SK-N-SH (cell line): ENCODE results near the gene LBR. TPM values are rescaled to one million over a fixed set of nuclear protein-coding genes. Genes with fewer than 3 reads are reported as not detected.

Experiments used
- CTCF ChIA-PET: fragments of 300-600, 350-600 bp; formaldehyde crosslinking; extraction: SDS; loops from one replicate; lab custom pipeline; 2021; lab: Yijun Ruan, JAX
- POLR2A ChIA-PET: fragments of 350-600 bp; sonication (Branson Sonifier 250); formaldehyde crosslinking; extraction: SDS; loops from one replicate; lab custom pipeline; 2020; ENCODE audit warnings: antibody characterized with exemption, inconsistent platforms; lab: Yijun Ruan, JAX
- DNase-seq: peaks from one replicate; pipeline ENCODE4 v3.0.0; 2012
- H2AFZ ChIP-seq: fragments of 200-600 bp; sonication (generic); 2 replicates; pipeline ENCODE4 v1.8.1; 2016; ENCODE audit warnings: antibody characterized with exemption, mild to moderate bottlenecking, low read depth
- H3F3A ChIP-seq: fragments of 200-600 bp; sonication (generic); replicated peaks from 2 replicates; pipeline ENCODE3; 2016; ENCODE audit warnings: antibody characterized with exemption, mild to moderate bottlenecking; ENCODE audit not compliant: insufficient read depth
- H3K27ac ChIP-seq, 2 experiments: fragments of 200-500 bp in 1 of 2; fragments of 200-600 bp in 1 of 2; sonication (Bioruptor generic) in 1 of 2; sonication (generic), shearing (Covaris generic) in 1 of 2; 2 replicates each; pipeline versions ENCODE4 v1.5.1 to v1.6.1; 2014 to 2016; ENCODE audit warnings: low read depth in 2 of 2, inconsistent platforms in 1 of 2, low read length in 1 of 2, mild to moderate bottlenecking in 1 of 2, mixed read lengths in 1 of 2
- H3K27me3 ChIP-seq: fragments of 200-600 bp; sonication (generic), shearing (Covaris generic); 2 replicates; pipeline ENCODE4 v1.6.1; 2016; ENCODE audit warnings: mixed run types; ENCODE audit not compliant: insufficient read depth
- H3K36me3 ChIP-seq, 2 experiments: fragments of 200-500 bp in 1 of 2; fragments of 200-600 bp in 1 of 2; sonication (Bioruptor generic) in 1 of 2; sonication (generic) in 1 of 2; replicated peaks in 1 of 2; 2 replicates each; pipeline versions ENCODE3 to v1.5.1; 2014 to 2016; ENCODE audit warnings: low read length in 1 of 2, mild to moderate bottlenecking in 1 of 2; ENCODE audit not compliant: insufficient read depth in 2 of 2, control insufficient read depth in 1 of 2
- H3K4me1 ChIP-seq, 2 experiments: fragments of 200-500 bp in 1 of 2; fragments of 200-600 bp in 1 of 2; sonication (Bioruptor generic) in 1 of 2; sonication (generic), shearing (Covaris generic) in 1 of 2; 2 replicates each; pipeline versions ENCODE4 v1.5.1 to v1.6.1; 2014 to 2016; ENCODE audit warnings: low read depth in 1 of 2, low read length in 1 of 2, mixed run types in 1 of 2; ENCODE audit not compliant: insufficient read depth in 2 of 2, control insufficient read depth in 1 of 2
- H3K4me2 ChIP-seq: fragments of 200-600 bp; sonication (generic), shearing (Covaris generic); 2 replicates; pipeline ENCODE4 v1.6.1; 2017; ENCODE audit warnings: mixed run types
- H3K4me3 ChIP-seq, 2 experiments: fragments of 200-500 bp in 1 of 2; fragments of 200-600 bp in 1 of 2; sonication (Bioruptor generic) in 1 of 2; sonication (generic), shearing (Covaris generic) in 1 of 2; 2 replicates each; pipeline versions ENCODE4 v1.5.1 to v1.8.1; 2014 to 2016; ENCODE audit warnings: low read depth in 2 of 2, inconsistent platforms in 1 of 2, low read length in 1 of 2, mild to moderate bottlenecking in 1 of 2, mixed read lengths in 1 of 2, moderate library complexity in 1 of 2
- H3K79me2 ChIP-seq: fragments of 200-600 bp; sonication (generic); 2 replicates; pipeline ENCODE4 v1.8.1; 2017; ENCODE audit warnings: mild to moderate bottlenecking; ENCODE audit not compliant: insufficient read depth
- H3K9ac ChIP-seq: fragments of 200-600 bp; sonication (generic); 2 replicates; pipeline ENCODE4 v1.6.1; 2017; ENCODE audit warnings: mixed run types
- H3K9me2 ChIP-seq: fragments of 200-600 bp; sonication (generic); 2 replicates; pipeline ENCODE4 v1.6.1; 2017; ENCODE audit warnings: mixed run types
- H3K9me3 ChIP-seq: fragments of 200-600 bp; sonication (generic); 2 replicates; pipeline ENCODE4 v1.6.1; 2017; ENCODE audit warnings: mixed run types, mild to moderate bottlenecking, moderate library complexity
- H4K20me1 ChIP-seq: fragments of 200-600 bp; sonication (generic); 2 replicates; pipeline ENCODE4 v1.6.1; 2017; ENCODE audit warnings: mild to moderate bottlenecking, mixed run types; ENCODE audit not compliant: insufficient read depth
- CTCF ChIP-seq: fragments of 200-600 bp; sonication (generic); IDR thresholded peaks from 2 replicates; pipeline ENCODE4 v1.6.1; 2017; ENCODE audit warnings: antibody characterized with exemption, mild to moderate bottlenecking, moderate library complexity
- EZH2phosphoT487 ChIP-seq: fragments of 200-600 bp; sonication (generic); IDR thresholded peaks from 2 replicates; pipeline ENCODE4 v1.6.1; 2017; ENCODE audit warnings: low read depth, mixed run types, mild to moderate bottlenecking, antibody characterized with exemption, moderate library complexity, borderline replicate concordance
- FOSL2 ChIP-seq: IDR thresholded peaks from 2 replicates; pipeline ENCODE4 v1.4.0; 2012; ENCODE audit warnings: low read depth, mild to moderate bottlenecking, moderate library complexity, borderline replicate concordance
- FOXJ3 ChIP-seq: sonication (generic); formaldehyde crosslinking; IDR thresholded peaks from 2 replicates; pipeline ENCODE4 v1.5.1; 2020; ENCODE audit warnings: mild to moderate bottlenecking, missing genetic modification reagents
- GABPA ChIP-seq: IDR thresholded peaks from 2 replicates; pipeline ENCODE4 v1.4.0; 2012; ENCODE audit warnings: low read depth, mild to moderate bottlenecking
- GATA2 ChIP-seq: sonication (generic); formaldehyde crosslinking; IDR thresholded peaks from 2 replicates; pipeline ENCODE4 v1.5.0; 2020; ENCODE audit warnings: mild to moderate bottlenecking, missing genetic modification reagents
- JUND ChIP-seq: IDR thresholded peaks from 2 replicates; pipeline ENCODE4 v1.4.0; 2012
- MEF2A ChIP-seq: IDR thresholded peaks from 2 replicates; pipeline ENCODE4 v1.4.0; 2012; ENCODE audit warnings: low read depth, borderline replicate concordance
- MXI1 ChIP-seq: IDR thresholded peaks from 2 replicates; pipeline ENCODE4 v1.6.1; 2012; ENCODE audit warnings: mild to moderate bottlenecking, low read depth, low read length, improper control_type of control experiment
- NRF1 ChIP-seq: IDR thresholded peaks from 2 replicates; pipeline ENCODE4 v1.6.1; 2012; ENCODE audit warnings: low read depth, mild to moderate bottlenecking, low read length
- PBX3 ChIP-seq: IDR thresholded peaks from 2 replicates; pipeline ENCODE4; 2012
- POLR2AphosphoS5 ChIP-seq: IDR thresholded peaks from 2 replicates; pipeline ENCODE4 v1.6.1; 2012; ENCODE audit warnings: low read depth, low read length
- RAD21 ChIP-seq: IDR thresholded peaks from 2 replicates; pipeline ENCODE4 v1.6.1; 2012; ENCODE audit warnings: mild to moderate bottlenecking, low read length
- REST ChIP-seq: IDR thresholded peaks from 2 replicates; pipeline ENCODE4 v1.6.1; 2012; ENCODE audit warnings: mild to moderate bottlenecking, low read depth, low read length, moderate library complexity
- RFX5 ChIP-seq: IDR thresholded peaks from 2 replicates; pipeline ENCODE4 v1.6.1; 2012; ENCODE audit warnings: mild to moderate bottlenecking, improper control_type of control experiment, low read length
- RXRA ChIP-seq: IDR thresholded peaks from 2 replicates; pipeline ENCODE4 v1.4.0; 2012; ENCODE audit warnings: low read depth, mild to moderate bottlenecking, borderline replicate concordance
- SIN3A ChIP-seq: IDR thresholded peaks from 2 replicates; pipeline ENCODE4 v1.6.1; 2012; ENCODE audit warnings: low read depth, mild to moderate bottlenecking, low read length, moderate library complexity, borderline replicate concordance
- SMC3 ChIP-seq: IDR thresholded peaks from 2 replicates; pipeline ENCODE4 v1.6.1; 2012; ENCODE audit warnings: low read depth, low read length, improper control_type of control experiment
- TCF12 ChIP-seq: IDR thresholded peaks from 2 replicates; pipeline ENCODE4 v1.4.0; 2012
- TEAD4 ChIP-seq: IDR thresholded peaks from 2 replicates; pipeline ENCODE4 v1.4.0; 2012; ENCODE audit warnings: mild to moderate bottlenecking, borderline replicate concordance; ENCODE audit not compliant: insufficient read depth
- YY1 ChIP-seq: IDR thresholded peaks from 2 replicates; pipeline ENCODE4 v1.4.0; 2012; ENCODE audit warnings: low read depth, mild to moderate bottlenecking
- WGBS: methylation state at CpG from one replicate; pipeline ENCODE4 v1.1.6; 2017; ENCODE audit warnings: low lambda C conversion rate; 5-methylcytosine and 5-hydroxymethylcytosine counted together
- polyA plus RNA-seq, 3 experiments: library from polyadenylated mRNA; depleted of rRNA; stranded (reverse); fragments of >200 nt; gene quantifications; 2 replicates each; pipeline ENCODE4 v1.2.3, GENCODE V29; 2012

The LBR gene
- polyA plus RNA-seq, 1 of the 3 experiments (the other 2 are of a cell fraction), result 10.6 TPM

- H3K4me2 ChIP-seq, result no peak overlapping the region
- ChIA-PET CTCF (interaction anchor here (0.7 to 1.5 kb wide), 3 partner anchors 11 to 673 kb away, joined by 3 read pairs; no protein-coding TSS in a partner anchor), POLR2A (no interaction called here)
Observed at GRCh38 chr1:225368036-225368552, 59.7 kb downstream of the LBR start.

GRCh38 chr1:225366552-225366951 is 61.3 kb downstream of the LBR start:
- DNase-seq, result no peak
- H3K4me3 ChIP-seq, result no peak overlapping the region
- no peak overlapping the region for H3K9ac ChIP-seq
- no peaks in the 10 kb centered on the region for H4K20me1 ChIP-seq
- no peak overlapping the region for H2AFZ ChIP-seq
- H3K27ac ChIP-seq, result no peak overlapping the region
- H3K9me3 ChIP-seq, result no peaks in the 10 kb centered on the region
- no peak for TF ChIP-seq MEF2A
- no peak for TF ChIP-seq TEAD4
- no peak for TF ChIP-seq POLR2AphosphoS5
- TF ChIP-seq RXRA, result no peak
- no peak for TF ChIP-seq TCF12
- no peak for TF ChIP-seq NRF1
- no peak for TF ChIP-seq EZH2phosphoT487
- TF ChIP-seq YY1, result no peak
- no peak for TF ChIP-seq MXI1
- TF ChIP-seq GATA2, result no peak
- no peak for TF ChIP-seq JUND
- no peak for TF ChIP-seq GABPA
- TF ChIP-seq SMC3, result no peak
- TF ChIP-seq PBX3, result no peak
- no peak for TF ChIP-seq REST
- no peak for TF ChIP-seq RFX5
- no peak for TF ChIP-seq CTCF
- no peak for TF ChIP-seq RAD21
- WGBS, result 15% methylated on average over 1 of the region's 1 CpG
- H3F3A ChIP-seq, result no peaks in the 10 kb centered on the region
- CTCF ChIA-PET, result no interaction called here
- no peaks in the 10 kb centered on the region for H3K27me3 ChIP-seq
- no peaks in the 10 kb centered on the region for H3K36me3 ChIP-seq
- H3K4me2 ChIP-seq, result no peak overlapping the region
- H3K79me2 ChIP-seq, result no peaks in the 10 kb centered on the region
- no peaks in the 10 kb centered on the region; a peak in 2 of 4 replicates for H3K4me1 ChIP-seq
- POLR2A ChIA-PET, result no interaction called here
- H3K9me2 ChIP-seq, result no peaks in the 10 kb centered on the region

More at GRCh38 chr1:225368036-225368552, 59.7 kb downstream of the LBR start:
- 48% methylated on average over 3 of the region's 3 CpGs for WGBS
- H3K9me2 ChIP-seq, result no peaks in the 10 kb centered on the region
- no peaks in the 10 kb centered on the region for H3K27me3 ChIP-seq
- no peak overlapping the region for H3K4me3 ChIP-seq
- H3K36me3 ChIP-seq, result no peaks in the 10 kb centered on the region
- H4K20me1 ChIP-seq, result no peaks in the 10 kb centered on the region
- no peaks in the 10 kb centered on the region; a peak in 2 of 4 replicates for H3K4me1 ChIP-seq
- no peak overlapping the region for H3K27ac ChIP-seq
- TF ChIP-seq RFX5 (no peak), SIN3A (no peak), FOSL2 (no peak), FOXJ3 (CRISPR knock-in tag) (no peak), TEAD4 (no peak)
- H3F3A ChIP-seq, result no peaks in the 10 kb centered on the region
- no peak overlapping the region for H3K9ac ChIP-seq
- no peak for DNase-seq
- H2AFZ ChIP-seq, result no peak overlapping the region
- H3K79me2 ChIP-seq, result no peaks in the 10 kb centered on the region
- H3K9me3 ChIP-seq, result no peaks in the 10 kb centered on the region
